GM23248 (cell line): ENCODE results near the gene FAM32A.

Experiments
- EZH2 ChIP-seq: fragments of 200-600 bp; sonication (generic); IDR thresholded peaks from 2 replicates; pipeline ENCODE4 v1.6.1; 2018; ENCODE audit warnings: antibody characterized with exemption, mild to moderate bottlenecking; ENCODE audit not compliant: insufficient read depth, poor library complexity, severe bottlenecking
- EZH2phosphoT487 ChIP-seq: fragments of 200-600 bp; sonication (generic); IDR thresholded peaks from 2 replicates; pipeline ENCODE4 v1.6.1; 2018; ENCODE audit warnings: antibody characterized with exemption, moderate library complexity, mild to moderate bottlenecking, low read depth; ENCODE audit not compliant: insufficient read depth

DNA sequence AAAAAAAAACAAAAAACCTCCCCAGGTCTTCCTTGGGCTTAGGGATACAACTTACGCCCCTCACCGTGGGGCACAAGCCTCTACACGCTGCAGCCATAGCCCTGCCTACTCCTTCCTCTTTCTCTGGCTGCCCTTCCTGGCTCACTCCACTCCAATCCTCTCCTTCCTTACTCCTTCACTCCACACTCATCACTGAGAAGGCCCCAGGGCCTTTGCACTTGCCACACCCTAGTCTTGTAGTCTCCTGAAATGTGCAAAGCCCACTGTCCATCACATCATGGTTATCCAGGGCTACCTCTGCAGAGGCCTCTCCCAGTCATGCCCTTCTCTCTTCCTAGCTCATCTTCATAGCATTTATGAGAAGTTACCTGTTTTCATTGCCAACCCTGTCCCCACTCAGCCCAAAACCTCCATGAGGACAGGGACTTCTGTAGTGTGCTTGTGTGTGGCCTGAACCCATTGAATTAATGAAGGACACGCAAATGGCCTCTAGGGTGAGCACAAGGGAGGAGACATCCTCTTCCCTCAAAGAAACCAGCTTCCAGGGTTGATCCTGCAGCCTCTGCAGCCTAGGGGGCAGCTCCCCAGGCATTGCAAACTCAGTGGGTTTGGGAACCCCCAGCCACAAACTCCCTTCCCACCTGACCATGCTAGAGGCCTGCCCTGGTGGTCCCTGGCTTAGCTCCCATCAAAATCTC, 49.6 kb upstream of the FAM32A start:
- no peak for TF ChIP-seq EZH2phosphoT487
- TF ChIP-seq EZH2, result no peak
